ENCODE results near the gene C2orf49. TPM values are rescaled to one million over a fixed set of nuclear protein-coding genes. Genes with fewer than 3 reads are reported as not detected.

C2orf49 gene
- total and polyA plus RNA-seq, 2 of the 8 experiments (the other 6 are each of a cell fraction or from before 2014, with no cell fraction given), result 5.6 to 19.9 TPM

- Histone ChIP-seq H2BK20ac (ENCODE audit: low read length) (no peak overlapping the region), H3K27me3 (replicated peaks in 1 of 4; ENCODE audit: control insufficient read depth in 3 of 4, extremely low read depth in 1 of 4, insufficient read depth in 3 of 4, low read length in 3 of 4) (no peaks in the 10 kb centered on the region; a peak in 1 of 7 replicates), H3K27ac (ENCODE audit: low read depth, low read length) (no peak overlapping the region), H3K4me2 (ENCODE audit: insufficient read depth in 1 of 2, low read depth in 2 of 2, low read length in 2 of 2) (no peak overlapping the region), H3K36me3 (ENCODE audit: control insufficient read depth in 2 of 4, insufficient read depth in 4 of 4, low read length in 3 of 4) (peaks cover 0 to 4% (median 0%) of the 10 kb centered on the region in 4 experiments; a peak in 1 of 8 replicates), H4K5ac (ENCODE audit: insufficient read length, low read depth, low read length) (no peak overlapping the region), H3K9ac (replicated peaks in 1 of 4; ENCODE audit: extremely low read depth in 1 of 4, low read depth in 3 of 4, low read length in 3 of 4) (no peak overlapping the region), H2BK120ac (replicated peaks; ENCODE audit: low read depth, low read length) (no peak overlapping the region), H4K91ac (replicated peaks; ENCODE audit: insufficient read length, low read length) (no peak overlapping the region), H2BK5ac (ENCODE audit: low read depth, low read length) (no peak overlapping the region), H3K23me2 (ENCODE audit: low read depth, low read length) (peaks cover 11% of the 10 kb centered on the region; the same call in 1 of the 2 replicates), H3K79me1 (ENCODE audit: low read depth, low read length) (no peaks in the 10 kb centered on the region; the same call in 1 of the 2 replicates), H3K23ac (ENCODE audit: insufficient read length) (no peak overlapping the region), H4K8ac (ENCODE audit: extremely low read depth, insufficient read depth, low read length) (no peak overlapping the region), H3K79me2 (ENCODE audit: control insufficient read depth in 1 of 2, insufficient read depth in 2 of 2, low read length in 2 of 2) (peaks cover 13 to 26% of the 10 kb centered on the region in 2 experiments), H2AK5ac (ENCODE audit: low read depth, low read length) (no peak overlapping the region), H3K14ac (ENCODE audit: insufficient read length) (no peak overlapping the region), H3K4me1 (replicated peaks in 1 of 4; ENCODE audit: control insufficient read depth in 3 of 4, insufficient read depth in 4 of 4, low read length in 3 of 4) (peaks cover 0 to 8% (median 3%) of the 10 kb centered on the region in 4 experiments; a peak in 4 of 7 replicates), H2BK15ac (ENCODE audit: low read length) (no peak overlapping the region), H3K18ac (ENCODE audit: extremely low read depth, low read length) (no peak overlapping the region), H3K4ac (replicated peaks; ENCODE audit: insufficient read length, low read depth, low read length) (no peak overlapping the region), H4K20me1 (replicated peaks in 1 of 2; ENCODE audit: control insufficient read depth in 1 of 2, insufficient read depth in 2 of 2, low read length in 2 of 2) (no peaks in the 10 kb centered on the region), H3K56ac (replicated peaks; ENCODE audit: insufficient read length, low read depth, low read length) (no peak overlapping the region), H3K4me3 (ENCODE audit: extremely low read depth in 1 of 4, insufficient read depth in 2 of 4, low read depth in 3 of 4, low read length in 4 of 4) (no peak overlapping the region), H3K9me3 (ENCODE audit: insufficient read depth in 2 of 2, low read depth in 1 of 2, low read length in 1 of 2) (no peaks in the 10 kb centered on the region), H2AFZ (ENCODE audit: low read length) (no peak overlapping the region), H2BK12ac (ENCODE audit: low read depth, low read length) (no peak overlapping the region)
- ChIA-PET POLR2A (ENCODE audit: partially characterized antibody) (interaction anchor here (1.0 to 1.1 kb wide), 2 partner anchors 9 to 15 kb away, joined by 3 read pairs; no protein-coding TSS in a partner anchor), CTCF (ENCODE audit: partially characterized antibody) (interaction anchor here (1.3 kb wide), 1 partner anchor 46 kb away, joined by 4 read pairs; no protein-coding TSS in a partner anchor)
- WGBS, 2 experiments (ENCODE audit: extremely low coverage in 1 of 2, insufficient coverage in 1 of 2, insufficient read length in 1 of 2, insufficient replicate concordance in 2 of 2, low coverage in 1 of 2, low lambda C conversion rate in 2 of 2, missing lambda C conversion rate in 1 of 2), result 93% methylated on average over 4 of the region's 4 CpGs; no CpG with 5 or more reads in 1 of the 2 experiments
- TF ChIP-seq ATF3 (IDR thresholded peaks at IDR 0.05; ENCODE audit: insufficient read depth, low read depth, low read length) (no peak), SRF (IDR thresholded peaks at IDR 0.05; ENCODE audit: low read depth, low read length) (no peak), GABPA (IDR thresholded peaks at IDR 0.05; ENCODE audit: borderline replicate concordance, insufficient read depth, low read length) (no peak), RNF2 (IDR thresholded peaks at IDR 0.05; ENCODE audit: borderline replicate concordance, low read depth, low read length, missing control alignments, poor library complexity, severe bottlenecking) (no peak), KDM4A (IDR thresholded peaks at IDR 0.05; ENCODE audit: low read depth, low read length, severe bottlenecking) (no peak), PHF8 (conservative IDR thresholded peaks at IDR 0.05; ENCODE audit: low read depth, low read length) (no peak), E2F6 (IDR thresholded peaks at IDR 0.05) (no peak), MAX (IDR thresholded peaks at IDR 0.05) (no peak), NANOG (IDR thresholded peaks at IDR 0.05; ENCODE audit: insufficient read depth, low read depth, low read length, poor library complexity, severe bottlenecking) (no peak), SP2 (IDR thresholded peaks at IDR 0.05; ENCODE audit: low read length) (no peak), SIRT6 (IDR thresholded peaks at IDR 0.05; ENCODE audit: low read length) (no peak), SIX5 (IDR thresholded peaks at IDR 0.05; ENCODE audit: low read depth, low read length) (no peak)
- FAIRE-seq (no peak), DNase-seq (ENCODE audit: low read depth in 1 of 2, low spot score in 2 of 2) (no peak)
Observed at GRCh38 chr2:105334211-105334610, 3.1 kb upstream of the C2orf49 start.

All from H1 (cell line).